ENCODE data around the gene CCDC146. TPM values are rescaled to one million over a fixed set of nuclear protein-coding genes. Genes with fewer than 3 reads are reported as not detected.

CCDC146 gene
- total RNA-seq, 1 experiment from 2014 or later, result 1.4 TPM

- Histone ChIP-seq H3K9me3 (no peaks in the 10 kb centered on the region), H3K27me3 (replicated peaks; ENCODE audit: control insufficient read depth, insufficient read depth, low read length) (no peaks in the 10 kb centered on the region), H3K36me3 (ENCODE audit: control insufficient read depth, insufficient read depth, low read length) (no peaks in the 10 kb centered on the region), H3K4me3 (ENCODE audit: low read depth, low read length) (no peak overlapping the region), H3K4me1 (peaks cover 6% of the 10 kb centered on the region)
- no peak overlapping the region for H3K27ac Mint-ChIP-seq (ENCODE audit: unreplicated experiment)
- DNase-seq, result no peak
- intact Hi-C loops (cut with micrococcal nuclease; ENCODE audit: unreplicated experiment), result no loop called here
- ChIA-PET POLR2A (no interaction called here), CTCF (no interaction called here)
- peaks cover 15% of the 10 kb centered on the region for H3K9me3 Mint-ChIP-seq (ENCODE audit: unreplicated experiment)
- H3K4me1 Mint-ChIP-seq (ENCODE audit: low read depth, unreplicated experiment), result peaks cover 9% of the 10 kb centered on the region
- no peak overlapping the region for H3K4me3 Mint-ChIP-seq (ENCODE audit: unreplicated experiment)
- H3K36me3 Mint-ChIP-seq (ENCODE audit: insufficient read depth, unreplicated experiment), result no peaks in the 10 kb centered on the region
- no TSS peak for BruUV-seq (replicated peaks)
- TF ChIP-seq CTCF (IDR thresholded peaks at IDR 0.05; ENCODE audit: insufficient read depth in 1 of 2, low read depth in 1 of 2, low read length in 1 of 2, severe bottlenecking in 1 of 2, unreplicated experiment in 1 of 2), result no peak
- H3K27me3 Mint-ChIP-seq (ENCODE audit: insufficient read depth, unreplicated experiment), result no peaks in the 10 kb centered on the region
Observed at GRCh38 chr7:77310982-77311381, 188.6 kb downstream of the CCDC146 start.

GRCh38 chr7:77313085-77313484 lies 190.7 kb downstream of the CCDC146 start:
- Mint-ChIP-seq H3K27me3 (ENCODE audit: insufficient read depth, unreplicated experiment) (no peaks in the 10 kb centered on the region), H3K27ac (ENCODE audit: unreplicated experiment) (no peak overlapping the region), H3K4me1 (ENCODE audit: low read depth, unreplicated experiment) (no peaks in the 10 kb centered on the region), H3K4me3 (ENCODE audit: unreplicated experiment) (no peak overlapping the region), H3K9me3 (ENCODE audit: unreplicated experiment) (peaks cover 3% of the 10 kb centered on the region), H3K36me3 (ENCODE audit: insufficient read depth, unreplicated experiment) (no peaks in the 10 kb centered on the region)
- DNase-seq, result no peak
- POLR2A ChIA-PET, result no interaction called here
- CTCF ChIA-PET, result no interaction called here
- Histone ChIP-seq H3K27me3 (replicated peaks; ENCODE audit: control insufficient read depth, insufficient read depth, low read length) (no peaks in the 10 kb centered on the region), H3K4me1 (peaks cover 4% of the 10 kb centered on the region; the same call in 1 of the 2 replicates), H3K9me3 (no peaks in the 10 kb centered on the region), H3K4me3 (ENCODE audit: low read depth, low read length) (no peak overlapping the region), H3K36me3 (ENCODE audit: control insufficient read depth, insufficient read depth, low read length) (no peaks in the 10 kb centered on the region)
- no peak for TF ChIP-seq CTCF (IDR thresholded peaks at IDR 0.05; ENCODE audit: insufficient read depth in 1 of 2, low read depth in 1 of 2, low read length in 1 of 2, severe bottlenecking in 1 of 2, unreplicated experiment in 1 of 2)
- intact Hi-C loops (cut with micrococcal nuclease; ENCODE audit: unreplicated experiment), result no loop called here
- no TSS peak for BruUV-seq (replicated peaks)

GRCh38 chr7:77313876-77314480 lies 191.6 kb downstream of the CCDC146 start:
- no peak for TF ChIP-seq CTCF (IDR thresholded peaks at IDR 0.05; ENCODE audit: insufficient read depth in 1 of 2, low read depth in 1 of 2, low read length in 1 of 2, severe bottlenecking in 1 of 2, unreplicated experiment in 1 of 2)
- BruUV-seq (replicated peaks), result no TSS peak
- H3K9me3 Mint-ChIP-seq (ENCODE audit: unreplicated experiment), result no peaks in the 10 kb centered on the region
- Histone ChIP-seq H3K4me1 (peaks cover 4% of the 10 kb centered on the region; the same call in 1 of the 2 replicates), H3K36me3 (ENCODE audit: control insufficient read depth, insufficient read depth, low read length) (no peaks in the 10 kb centered on the region), H3K9me3 (no peaks in the 10 kb centered on the region), H3K27me3 (replicated peaks; ENCODE audit: control insufficient read depth, insufficient read depth, low read length) (no peaks in the 10 kb centered on the region), H3K4me3 (ENCODE audit: low read depth, low read length) (no peak overlapping the region)
- intact Hi-C loops (cut with micrococcal nuclease; ENCODE audit: unreplicated experiment), result no loop called here
- no peaks in the 10 kb centered on the region for H3K4me1 Mint-ChIP-seq (ENCODE audit: low read depth, unreplicated experiment)
- no peak for DNase-seq
- no peaks in the 10 kb centered on the region for H3K27me3 Mint-ChIP-seq (ENCODE audit: insufficient read depth, unreplicated experiment)
- ChIA-PET POLR2A (no interaction called here), CTCF (no interaction called here)
- no peak overlapping the region for H3K27ac Mint-ChIP-seq (ENCODE audit: unreplicated experiment)
- H3K36me3 Mint-ChIP-seq (ENCODE audit: insufficient read depth, unreplicated experiment), result no peaks in the 10 kb centered on the region
- no peak overlapping the region for H3K4me3 Mint-ChIP-seq (ENCODE audit: unreplicated experiment)

Measured in Caco-2 (cell line).